ENCODE results near the gene MKI67.

Gene MKI67

GRCh38 chr10:128130051-128130450, 3.8 kb upstream of the MKI67 start:
- no peak for TF ChIP-seq CTCF (IDR thresholded peaks at IDR 0.05; ENCODE audit: low read depth, low read length)
- DNase-seq (ENCODE audit: low read depth in 2 of 2), result peak; percentile 20 to 26
- no peak overlapping the region for H3K4me3 ChIP-seq (replicated peaks in 1 of 2; ENCODE audit: low read depth in 2 of 2, low read length in 2 of 2)

- TF ChIP-seq CTCF (IDR thresholded peaks at IDR 0.05; ENCODE audit: low read depth, low read length), result no peak
- no peak overlapping the region for H3K4me3 ChIP-seq (replicated peaks in 1 of 2; ENCODE audit: low read depth in 2 of 2, low read length in 2 of 2)
- DNase-seq (ENCODE audit: low read depth in 2 of 2), result no peak
Observed at GRCh38 chr10:128128582-128128981, 2.4 kb upstream of the MKI67 start.

- H3K4me3 ChIP-seq (replicated peaks in 1 of 2; ENCODE audit: low read depth in 2 of 2, low read length in 2 of 2), result peak overlapping the region; percentile 67 to 83
- no peak for DNase-seq (ENCODE audit: low read depth in 2 of 2)
- no peak for TF ChIP-seq CTCF (IDR thresholded peaks at IDR 0.05; ENCODE audit: low read depth, low read length)
Observed at GRCh38 chr10:128125416-128125943, 743 bp downstream of the MKI67 start.

GRCh38 chr10:128124813-128125403, 1.3 kb downstream of the MKI67 start:
- peak overlapping the region in 1 of 2 donors; percentile 83 for H3K4me3 ChIP-seq (replicated peaks in 1 of 2; ENCODE audit: low read depth in 2 of 2, low read length in 2 of 2)
- TF ChIP-seq CTCF (IDR thresholded peaks at IDR 0.05; ENCODE audit: low read depth, low read length), result no peak
- no peak for DNase-seq (ENCODE audit: low read depth in 2 of 2)

- TF ChIP-seq CTCF (IDR thresholded peaks at IDR 0.05; ENCODE audit: low read depth, low read length), result no peak
- no peak overlapping the region for H3K4me3 ChIP-seq (replicated peaks in 1 of 2; ENCODE audit: low read depth in 2 of 2, low read length in 2 of 2)
- DNase-seq (ENCODE audit: low read depth in 2 of 2), result no peak
Observed at GRCh38 chr10:128123846-128124245, 2.4 kb downstream of the MKI67 start.

- TF ChIP-seq CTCF (IDR thresholded peaks at IDR 0.05; ENCODE audit: low read depth, low read length), result no peak
- no peak overlapping the region for H3K4me3 ChIP-seq (replicated peaks in 1 of 2; ENCODE audit: low read depth in 2 of 2, low read length in 2 of 2)
- DNase-seq (ENCODE audit: low read depth in 2 of 2), result no peak
Observed at GRCh38 chr10:128122931-128123330, 3.3 kb downstream of the MKI67 start.

Measured in cardiac fibroblast (primary cell).